Measurements from ENCODE around the gene SCNN1B.
A peak's percentile ranks its signal among the peaks of the same experiment; 100 is the strongest.
"Not testable (repeated sequence)": the region's sequence is repeated elsewhere in the genome, so short reads cannot be mapped to it uniquely, and the experiment has no call there.

SCNN1B gene

DNA sequence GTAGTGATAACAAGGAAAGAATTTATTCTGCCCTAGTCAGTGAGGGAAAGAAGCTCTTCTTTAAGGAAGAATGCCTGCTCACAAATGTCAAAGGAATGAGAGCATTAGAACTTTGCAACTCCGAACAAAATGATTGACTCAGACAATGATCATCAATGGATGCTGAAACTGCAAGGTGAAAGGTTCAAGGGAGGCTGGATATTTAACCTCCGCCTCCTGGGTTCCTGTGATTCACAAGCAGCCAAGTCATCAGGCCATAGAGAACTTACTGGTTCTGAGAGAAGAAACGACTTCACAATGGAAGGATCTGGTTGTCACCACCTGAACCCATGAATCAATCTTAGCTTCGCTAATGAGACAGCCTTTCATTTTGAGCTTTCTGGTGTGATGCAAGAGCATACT, 16.0 kb upstream of the SCNN1B start:
- peak; percentile 96 for DNase-seq (ENCODE audit: low read depth, low spot score)
- H3K27ac ChIP-seq, result peak overlapping the region; percentile 96

GRCh38 chr16:23288209-23288608, 13.9 kb upstream of the SCNN1B start:
- no peak overlapping the region for H3K27ac ChIP-seq
- DNase-seq (ENCODE audit: low read depth, low spot score), result no peak

DNA sequence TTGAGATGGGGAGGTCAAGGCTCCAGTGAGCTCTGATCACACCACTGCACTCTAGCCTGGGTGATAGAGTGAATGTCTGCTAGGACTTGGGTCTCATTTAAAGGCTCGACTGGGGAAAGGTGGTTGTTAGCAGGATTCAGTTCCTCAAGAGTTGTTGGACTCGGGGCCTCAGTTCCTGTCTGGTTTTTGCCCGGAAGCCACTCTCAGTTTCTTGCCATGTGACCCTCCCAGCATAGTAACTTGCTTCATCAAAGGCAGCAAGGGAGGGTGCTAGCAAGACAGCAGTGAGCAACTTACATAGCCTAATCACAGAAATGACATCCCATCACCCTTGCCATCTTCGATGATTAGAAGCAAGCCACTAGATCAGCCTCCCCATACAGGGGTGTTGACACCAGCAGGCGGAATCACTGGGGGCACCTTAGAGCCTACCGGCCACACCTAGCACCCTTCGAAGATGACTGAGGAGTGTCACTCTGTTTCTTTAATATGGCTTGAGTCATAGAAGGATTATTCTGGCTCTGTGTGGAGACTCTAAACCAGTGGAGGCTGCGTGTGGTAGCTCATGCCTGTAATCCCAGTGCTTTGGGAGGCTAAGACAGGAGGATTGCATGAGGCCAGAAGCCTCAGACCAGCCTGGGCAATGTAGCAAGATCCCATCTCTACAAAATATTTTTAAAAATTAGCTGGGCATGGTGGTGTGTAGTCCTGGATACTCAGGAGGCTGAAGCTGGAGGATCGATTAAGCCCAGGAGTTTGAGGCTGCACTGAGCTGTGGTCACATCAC, 13.2 kb upstream of the SCNN1B start:
- DNase-seq (ENCODE audit: low read depth, low spot score), result no peak
- no peak overlapping the region for H3K27ac ChIP-seq

- DNase-seq (ENCODE audit: low read depth, low spot score), result no peak
- H3K27ac ChIP-seq, result no peak overlapping the region
Observed at GRCh38 chr16:23290189-23291062, 11.7 kb upstream of the SCNN1B start.

- H3K27ac ChIP-seq, result no peak overlapping the region
- DNase-seq (ENCODE audit: low read depth, low spot score), result no peak
Observed at GRCh38 chr16:23293016-23293415, 9.1 kb upstream of the SCNN1B start.

- no peak for DNase-seq (ENCODE audit: low read depth, low spot score)
- H3K27ac ChIP-seq, result no peak overlapping the region
Observed at GRCh38 chr16:23294260-23294659, 7.8 kb upstream of the SCNN1B start.

DNA sequence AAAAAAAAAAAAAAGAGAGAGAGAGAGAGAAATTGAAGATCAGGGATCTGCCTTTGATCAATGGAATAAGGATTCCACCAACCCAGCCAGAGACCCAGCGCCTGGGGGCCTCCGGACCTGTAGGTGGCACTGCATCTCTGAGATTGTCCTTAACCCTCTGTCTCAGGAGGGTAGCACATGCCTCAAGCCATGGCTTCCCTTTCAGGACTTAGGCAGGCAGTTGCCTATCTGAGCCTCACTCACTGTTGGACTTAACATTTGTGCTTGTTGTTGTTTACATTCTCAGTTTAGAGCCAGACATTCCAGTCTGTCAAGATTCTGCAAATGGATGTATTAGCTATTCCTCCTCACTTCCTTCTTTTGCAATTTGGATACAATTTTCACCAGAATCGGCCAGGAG, 5.1 kb upstream of the SCNN1B start:
- no peak for DNase-seq (ENCODE audit: low read depth, low spot score)
- no peak overlapping the region for H3K27ac ChIP-seq

- DNase-seq (ENCODE audit: low read depth, low spot score), result no peak
- H3K27ac ChIP-seq, result no peak overlapping the region
Observed at GRCh38 chr16:23298290-23298915, 3.7 kb upstream of the SCNN1B start.

GRCh38 chr16:23299815-23300214, 2.3 kb upstream of the SCNN1B start:
- not testable (repeated sequence) for DNase-seq (ENCODE audit: low read depth, low spot score); H3K27ac ChIP-seq

GRCh38 chr16:23301251-23302044, 654 bp upstream of the SCNN1B start:
- no peak for DNase-seq (ENCODE audit: low read depth, low spot score)
- H3K27ac ChIP-seq, result no peak overlapping the region

DNA sequence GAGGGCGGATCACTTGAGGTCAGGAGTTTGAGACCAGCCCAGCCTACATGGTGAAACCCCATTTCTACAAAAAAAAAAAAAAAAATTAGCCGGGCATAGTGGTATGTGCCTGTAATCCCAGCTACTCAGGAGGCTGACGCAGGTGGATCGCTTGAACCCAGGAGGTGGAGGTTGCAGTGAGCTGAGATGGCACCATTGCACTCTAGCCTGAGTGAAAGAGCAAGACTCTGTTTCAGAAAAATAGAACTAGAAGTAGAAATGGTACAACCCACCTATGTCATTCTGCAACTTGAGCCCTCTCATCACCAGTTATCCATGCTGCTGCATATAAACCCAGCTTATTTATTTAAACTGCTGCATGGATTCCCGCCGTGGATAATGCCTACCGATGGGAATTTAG, 1.6 kb downstream of the SCNN1B start:
- DNase-seq (ENCODE audit: low read depth, low spot score), result no peak
- no peak overlapping the region for H3K27ac ChIP-seq

DNA sequence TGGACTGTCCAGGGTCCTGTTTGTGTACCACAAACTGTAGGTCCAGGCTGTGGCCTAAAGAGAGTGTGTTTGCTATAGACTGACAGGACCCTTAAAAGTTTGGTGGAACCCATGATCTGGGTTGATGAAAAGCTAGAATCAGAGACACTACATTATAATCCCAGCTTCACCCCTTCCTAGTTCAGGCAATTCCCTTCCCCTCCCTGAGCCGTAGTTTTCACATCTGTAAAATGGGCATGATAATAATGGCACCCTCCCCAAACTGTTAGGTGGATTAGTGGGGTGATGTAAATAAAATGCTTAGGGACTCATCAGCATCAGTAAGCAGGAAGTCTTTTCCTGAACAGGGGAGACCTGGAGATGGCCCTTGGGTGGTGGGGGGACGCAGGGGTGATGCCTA, 2.5 kb downstream of the SCNN1B start:
- no peak overlapping the region for H3K27ac ChIP-seq
- DNase-seq (ENCODE audit: low read depth, low spot score), result no peak

DNA sequence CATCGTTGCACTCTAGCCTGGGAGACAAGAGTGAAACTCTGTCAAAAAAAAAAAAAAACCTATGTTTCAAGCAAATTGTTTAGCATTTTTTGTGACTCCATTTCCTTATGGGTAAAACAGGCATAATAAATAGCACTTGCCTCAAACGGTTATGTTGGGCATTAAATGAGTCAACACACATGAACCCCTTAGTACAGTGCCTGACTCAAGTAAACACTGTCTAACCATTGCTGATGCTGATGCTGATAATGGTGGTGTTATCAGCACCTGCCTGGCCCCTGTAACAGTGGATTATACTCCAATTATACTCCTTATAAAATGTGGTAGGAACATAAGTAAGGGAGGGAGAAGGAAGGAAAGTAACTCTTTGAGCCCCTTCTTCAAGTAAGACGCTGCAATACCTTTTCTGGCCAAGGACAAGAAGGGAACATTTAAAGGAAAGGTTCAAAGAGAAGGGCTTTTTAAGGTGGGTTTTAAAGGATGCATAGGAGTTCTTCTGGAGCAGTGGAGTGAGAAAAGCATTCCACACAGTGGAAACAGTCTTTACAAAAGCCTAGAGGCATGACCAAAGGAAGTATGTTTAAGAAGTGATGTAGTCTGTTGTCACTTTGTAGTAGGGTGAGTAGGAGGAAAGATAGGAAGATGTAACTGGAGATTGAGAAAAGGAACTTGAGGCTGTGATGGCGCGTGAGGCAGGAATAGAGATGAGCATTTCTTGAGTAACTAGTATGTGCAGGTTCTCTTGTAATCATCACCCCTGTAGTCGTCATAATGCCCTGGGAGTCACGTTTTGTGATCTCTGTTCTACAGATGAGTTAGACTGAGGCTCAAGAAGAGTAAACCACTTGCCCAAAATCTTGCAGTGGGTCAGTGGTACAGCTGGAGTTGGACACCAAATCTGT, 4.3 kb downstream of the SCNN1B start:
- no peak overlapping the region for H3K27ac ChIP-seq
- DNase-seq (ENCODE audit: low read depth, low spot score), result no peak

DNA sequence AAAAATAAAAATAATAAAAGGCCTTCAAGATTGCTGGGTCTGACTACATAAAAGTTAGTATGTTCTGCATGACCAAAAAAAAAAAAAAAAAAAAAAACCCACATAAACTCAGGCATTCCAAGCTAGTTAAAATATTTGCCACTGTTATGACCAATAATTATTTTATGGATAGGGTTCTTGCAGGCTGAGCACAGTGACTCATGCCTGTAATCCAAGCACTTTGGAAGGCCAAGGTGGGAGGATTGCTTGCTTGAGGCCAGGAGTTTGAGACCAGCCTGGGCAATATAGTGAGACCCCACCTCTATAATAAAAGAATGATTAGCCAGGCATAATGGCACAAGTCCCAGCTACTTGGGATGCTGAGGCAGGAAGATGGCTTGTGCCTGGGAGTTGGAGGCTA, 8.1 kb downstream of the SCNN1B start:
- no peak for DNase-seq (ENCODE audit: low read depth, low spot score)
- no peak overlapping the region for H3K27ac ChIP-seq

- no peak overlapping the region for H3K27ac ChIP-seq
- no peak for DNase-seq (ENCODE audit: low read depth, low spot score)
Observed at GRCh38 chr16:23310744-23311143, 8.6 kb downstream of the SCNN1B start.

- DNase-seq (ENCODE audit: low read depth, low spot score), result no peak
- no peak overlapping the region for H3K27ac ChIP-seq
Observed at GRCh38 chr16:23316232-23316631, 14.1 kb downstream of the SCNN1B start.

DNA sequence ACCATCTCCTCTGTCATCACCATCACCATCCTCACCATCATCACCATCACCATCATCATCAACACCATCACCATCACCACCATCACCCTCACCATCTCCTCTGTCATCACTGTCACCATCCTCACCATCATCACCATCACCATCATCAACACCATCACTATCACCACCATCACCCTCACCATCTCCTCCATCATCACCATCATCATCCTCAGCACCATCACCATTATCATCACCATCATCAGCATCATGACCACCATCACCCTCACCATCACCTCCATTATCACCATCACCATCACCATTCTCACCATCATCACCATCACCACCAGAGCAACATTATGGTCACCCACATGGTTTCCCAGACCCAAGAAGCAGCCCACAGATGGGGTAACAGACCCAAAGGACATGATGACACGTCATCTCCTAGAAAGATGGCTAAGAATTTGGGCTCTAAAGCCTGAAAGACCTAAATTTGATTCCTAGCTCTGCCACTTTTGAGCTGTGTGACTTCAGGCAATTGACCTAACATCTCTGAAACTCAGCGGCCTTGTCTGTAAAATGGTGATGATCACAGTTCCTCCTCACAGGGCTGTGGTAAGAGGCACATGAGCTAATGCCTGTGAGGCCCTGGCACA, 14.6 kb downstream of the SCNN1B start:
- no peak overlapping the region for H3K27ac ChIP-seq
- peak; percentile 26 for DNase-seq (ENCODE audit: low read depth, low spot score)

- no peak overlapping the region for H3K27ac ChIP-seq
- DNase-seq (ENCODE audit: low read depth, low spot score), result no peak
Observed at GRCh38 chr16:23317266-23317661, 15.2 kb downstream of the SCNN1B start.

- no peak for DNase-seq (ENCODE audit: low read depth, low spot score)
- H3K27ac ChIP-seq, result no peak overlapping the region
Observed at GRCh38 chr16:23317751-23318150, 15.6 kb downstream of the SCNN1B start.
